ENCODE results near the gene TNRC18.

DNA sequence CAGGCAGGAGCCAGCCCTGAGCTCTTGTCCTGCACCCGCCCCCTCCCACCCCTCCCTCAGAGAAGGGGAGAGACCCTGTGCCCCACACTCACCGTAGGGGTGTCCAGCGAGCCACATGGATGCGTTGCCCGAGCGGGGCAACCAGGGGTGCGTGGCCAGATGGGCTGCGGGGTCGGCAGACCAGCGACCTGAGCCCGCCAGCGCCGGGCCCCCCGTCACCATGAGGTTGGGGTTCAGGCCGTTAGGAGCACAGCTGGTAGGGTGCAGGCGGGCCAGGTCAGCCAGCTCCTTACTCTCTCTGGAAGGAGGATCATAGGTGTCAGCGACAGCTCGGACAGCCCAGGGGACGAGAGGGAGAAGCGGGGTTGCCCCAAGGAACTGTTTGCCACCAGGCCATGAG is 46.4 kb downstream of the TNRC18 start:
- TF ChIP-seq, protein P1, sequence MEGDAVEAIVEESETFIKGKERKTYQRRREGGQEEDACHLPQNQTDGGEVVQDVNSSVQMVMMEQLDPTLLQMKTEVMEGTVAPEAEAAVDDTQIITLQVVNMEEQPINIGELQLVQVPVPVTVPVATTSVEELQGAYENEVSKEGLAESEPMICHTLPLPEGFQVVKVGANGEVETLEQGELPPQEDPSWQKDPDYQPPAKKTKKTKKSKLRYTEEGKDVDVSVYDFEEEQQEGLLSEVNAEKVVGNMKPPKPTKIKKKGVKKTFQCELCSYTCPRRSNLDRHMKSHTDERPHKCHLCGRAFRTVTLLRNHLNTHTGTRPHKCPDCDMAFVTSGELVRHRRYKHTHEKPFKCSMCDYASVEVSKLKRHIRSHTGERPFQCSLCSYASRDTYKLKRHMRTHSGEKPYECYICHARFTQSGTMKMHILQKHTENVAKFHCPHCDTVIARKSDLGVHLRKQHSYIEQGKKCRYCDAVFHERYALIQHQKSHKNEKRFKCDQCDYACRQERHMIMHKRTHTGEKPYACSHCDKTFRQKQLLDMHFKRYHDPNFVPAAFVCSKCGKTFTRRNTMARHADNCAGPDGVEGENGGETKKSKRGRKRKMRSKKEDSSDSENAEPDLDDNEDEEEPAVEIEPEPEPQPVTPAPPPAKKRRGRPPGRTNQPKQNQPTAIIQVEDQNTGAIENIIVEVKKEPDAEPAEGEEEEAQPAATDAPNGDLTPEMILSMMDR (IDR thresholded peaks at IDR 0.05) = no peak
- TF ChIP-seq EP300 (IDR thresholded peaks at IDR 0.05) = no peak
- TF ChIP-seq POLR2A (IDR thresholded peaks at IDR 0.05) = no peak
